Activated gamma-delta T cell treated with anti-CD3 and anti-CD28 coated beads, Interleukin-2, amount 50 U/mL, for 16 hours (primary cell): ENCODE data around the gene ENHO.

Experiments
- DNase-seq: peaks from one replicate; pipeline ENCODE4 v3.0.0-alpha.2; 2020; ENCODE audit warnings: low read depth

ENHO gene

DNA sequence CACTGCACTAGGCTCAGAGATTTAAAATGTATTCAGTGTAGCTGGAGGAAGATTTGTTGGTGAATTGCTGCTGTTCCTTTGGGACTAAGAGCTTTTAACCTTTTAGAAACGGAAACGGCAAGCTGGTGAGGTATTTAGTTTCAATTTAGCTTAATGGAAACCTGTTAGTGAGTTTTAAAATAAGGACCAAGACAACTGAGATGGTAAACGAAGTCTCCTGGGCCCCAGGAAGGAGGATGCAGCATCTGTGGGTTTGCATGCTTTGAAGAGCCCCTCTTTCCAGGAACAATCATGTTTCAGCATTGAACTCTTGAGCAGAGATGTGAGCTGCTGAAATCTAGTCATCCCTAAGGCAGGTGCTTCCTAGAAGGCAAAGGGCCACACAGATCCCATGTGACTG lies 47.7 kb downstream of the ENHO start:
- DNase-seq: no peak
